HepG2 (cell line): ENCODE data around the gene HLA-DRB1.

ENCODE experiments used
- CTCF ChIP-seq: sonication (generic); formaldehyde crosslinking; IDR thresholded peaks from 2 replicates; pipeline ENCODE4 v1.5.0; 2020; ENCODE audit warnings: mild to moderate bottlenecking, missing genetic modification reagents, moderate library complexity
- HIVEP1 ChIP-seq: sonication (generic); formaldehyde crosslinking; IDR thresholded peaks from 2 replicates; pipeline ENCODE4 v1.4.0; 2020; ENCODE audit warnings: mild to moderate bottlenecking, missing genetic modification reagents
- KAT7 ChIP-seq: IDR thresholded peaks from 2 replicates; pipeline ENCODE4 v1.6.1; 2018; ENCODE audit warnings: borderline replicate concordance, missing compliant biosample characterization
- ZNF552 ChIP-seq: sonication (generic); formaldehyde crosslinking; IDR thresholded peaks from 2 replicates; pipeline ENCODE4 v1.9.0; 2022; ENCODE audit warnings: missing genetic modification reagents, mild to moderate bottlenecking, borderline replicate concordance
- TF ChIP-seq, protein P1 (sequence below), 2 experiments: IDR thresholded peaks; 2 replicates each; pipeline ENCODE4 v1.6.1; 2011 to 2012; ENCODE audit warnings: low read length in 2 of 2, borderline replicate concordance in 1 of 2, low read depth in 1 of 2, mild to moderate bottlenecking in 1 of 2, moderate library complexity in 1 of 2

DNA sequence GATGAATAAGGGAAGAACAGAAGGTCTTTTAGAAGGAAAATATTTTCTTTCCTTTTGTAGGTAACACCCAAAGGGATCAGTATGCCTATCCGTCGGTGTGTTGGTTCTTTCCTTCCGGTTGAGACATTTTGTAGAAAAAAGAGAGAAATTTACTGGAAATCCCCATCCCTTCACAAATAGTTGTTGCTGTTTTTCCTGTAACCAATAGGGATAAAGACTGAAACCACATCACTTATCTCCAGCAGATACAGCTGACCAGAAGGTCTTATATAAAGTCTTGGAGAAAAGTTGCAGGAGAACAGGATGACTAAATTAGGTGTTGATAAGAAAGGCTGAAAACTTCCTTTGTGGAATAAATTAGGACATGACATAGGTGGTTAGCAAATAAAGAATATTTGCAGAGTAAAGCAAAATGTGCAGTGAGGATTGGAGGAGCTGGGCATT lies 14.8 kb upstream of the HLA-DRB1 start:
- TF ChIP-seq KAT7 (CRISPR knock-in tag), result no peak
- TF ChIP-seq, protein P1, sequence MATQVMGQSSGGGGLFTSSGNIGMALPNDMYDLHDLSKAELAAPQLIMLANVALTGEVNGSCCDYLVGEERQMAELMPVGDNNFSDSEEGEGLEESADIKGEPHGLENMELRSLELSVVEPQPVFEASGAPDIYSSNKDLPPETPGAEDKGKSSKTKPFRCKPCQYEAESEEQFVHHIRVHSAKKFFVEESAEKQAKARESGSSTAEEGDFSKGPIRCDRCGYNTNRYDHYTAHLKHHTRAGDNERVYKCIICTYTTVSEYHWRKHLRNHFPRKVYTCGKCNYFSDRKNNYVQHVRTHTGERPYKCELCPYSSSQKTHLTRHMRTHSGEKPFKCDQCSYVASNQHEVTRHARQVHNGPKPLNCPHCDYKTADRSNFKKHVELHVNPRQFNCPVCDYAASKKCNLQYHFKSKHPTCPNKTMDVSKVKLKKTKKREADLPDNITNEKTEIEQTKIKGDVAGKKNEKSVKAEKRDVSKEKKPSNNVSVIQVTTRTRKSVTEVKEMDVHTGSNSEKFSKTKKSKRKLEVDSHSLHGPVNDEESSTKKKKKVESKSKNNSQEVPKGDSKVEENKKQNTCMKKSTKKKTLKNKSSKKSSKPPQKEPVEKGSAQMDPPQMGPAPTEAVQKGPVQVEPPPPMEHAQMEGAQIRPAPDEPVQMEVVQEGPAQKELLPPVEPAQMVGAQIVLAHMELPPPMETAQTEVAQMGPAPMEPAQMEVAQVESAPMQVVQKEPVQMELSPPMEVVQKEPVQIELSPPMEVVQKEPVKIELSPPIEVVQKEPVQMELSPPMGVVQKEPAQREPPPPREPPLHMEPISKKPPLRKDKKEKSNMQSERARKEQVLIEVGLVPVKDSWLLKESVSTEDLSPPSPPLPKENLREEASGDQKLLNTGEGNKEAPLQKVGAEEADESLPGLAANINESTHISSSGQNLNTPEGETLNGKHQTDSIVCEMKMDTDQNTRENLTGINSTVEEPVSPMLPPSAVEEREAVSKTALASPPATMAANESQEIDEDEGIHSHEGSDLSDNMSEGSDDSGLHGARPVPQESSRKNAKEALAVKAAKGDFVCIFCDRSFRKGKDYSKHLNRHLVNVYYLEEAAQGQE (IDR thresholded peaks at IDR 0.05; ENCODE audit: borderline replicate concordance in 1 of 2, low read depth in 1 of 2, low read length in 2 of 2), result no peak
- TF ChIP-seq ZNF552 (CRISPR knock-in tag), result no peak
- TF ChIP-seq CTCF, result no peak
- no peak for TF ChIP-seq HIVEP1 (CRISPR knock-in tag)
